Stimulated activated CD4-positive, alpha-beta T cell treated with anti-CD3 and anti-CD28 coated beads, TNF-alpha, amount 100 ng/mL, for 48 hours (primary cell): ENCODE data around the gene JAK1.
"Not testable (repeated sequence)": the region's sequence is repeated elsewhere in the genome, so short reads cannot be mapped to it uniquely, and the experiment has no call there.

Source experiments
- DNase-seq, 3 donors: peaks; one replicate each; pipeline ENCODE4 v3.0.0-alpha.2; 2020; ENCODE audit warnings: low read depth in 3 of 3

Gene JAK1

GRCh38 chr1:64922336-64922735, 44.0 kb downstream of the JAK1 start:
- no peak for DNase-seq

GRCh38 chr1:64921771-64922170, 44.6 kb downstream of the JAK1 start:
- DNase-seq: no peak

- DNase-seq: no peak
Measured at GRCh38 chr1:64920941-64921589, 45.3 kb downstream of the JAK1 start.

DNA sequence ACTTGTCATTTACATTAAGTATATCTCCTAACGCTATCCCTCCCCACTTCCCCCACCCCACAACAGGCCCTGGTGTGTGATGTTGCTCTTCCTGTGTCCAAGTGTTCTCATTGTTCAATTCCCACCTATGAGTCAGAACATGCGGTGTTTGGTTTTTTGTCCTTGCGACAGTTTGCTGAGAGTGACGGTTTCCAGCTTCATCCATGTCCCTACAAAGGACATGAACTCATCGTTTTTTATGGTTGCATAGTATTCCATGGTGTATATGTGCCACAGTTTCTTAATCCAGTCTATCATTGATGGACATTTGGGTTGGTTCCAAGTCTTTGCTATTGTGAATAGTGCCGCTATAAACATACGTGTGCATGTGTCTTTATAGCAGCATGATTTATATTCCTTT, 47.2 kb downstream of the JAK1 start:
- DNase-seq: not testable (repeated sequence)

DNA sequence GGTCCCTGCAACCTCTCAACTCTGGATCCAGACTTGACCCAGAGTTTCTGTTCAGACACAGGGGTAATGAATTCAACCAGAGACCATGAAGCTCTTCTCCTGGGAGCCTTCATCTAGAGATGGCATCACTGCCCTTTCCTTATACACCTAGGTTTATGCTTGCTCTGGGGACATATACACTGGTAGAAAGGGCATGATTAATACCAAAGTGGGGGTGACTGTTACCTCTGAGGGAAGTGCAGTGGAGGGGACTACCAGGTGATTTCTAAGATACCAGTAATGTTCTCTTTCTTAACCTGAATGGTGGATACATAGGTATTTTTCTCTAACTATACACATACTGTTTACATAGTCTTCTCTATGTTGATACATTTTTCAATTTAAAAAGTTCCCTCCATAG, 48.4 kb downstream of the JAK1 start:
- no peak for DNase-seq

DNA sequence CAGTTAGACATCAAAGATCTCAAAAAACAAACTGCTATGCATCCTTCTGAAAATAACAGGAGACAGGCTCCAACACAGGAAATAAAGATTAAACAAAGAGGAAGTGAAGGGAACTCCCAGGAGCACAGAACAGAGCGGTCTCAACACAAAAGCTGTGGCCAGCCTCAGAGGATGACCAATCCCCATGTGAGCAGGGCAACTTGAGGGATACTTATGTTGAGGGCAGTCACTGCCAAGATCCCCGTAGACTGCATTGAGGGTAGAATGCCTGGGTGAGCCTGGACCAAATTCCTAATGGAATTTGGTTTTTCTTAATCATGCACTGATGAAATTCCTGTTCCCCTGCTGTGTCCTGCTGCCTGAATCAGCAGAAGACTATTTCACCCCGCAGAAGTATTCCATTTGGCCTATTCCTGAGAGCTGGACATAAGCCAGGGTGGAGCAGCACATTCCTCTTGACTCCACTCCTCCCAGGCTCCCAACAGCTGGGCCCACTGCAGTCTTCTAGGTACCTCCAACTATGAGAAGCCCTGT, 49.0 kb downstream of the JAK1 start:
- DNase-seq: no peak

DNA sequence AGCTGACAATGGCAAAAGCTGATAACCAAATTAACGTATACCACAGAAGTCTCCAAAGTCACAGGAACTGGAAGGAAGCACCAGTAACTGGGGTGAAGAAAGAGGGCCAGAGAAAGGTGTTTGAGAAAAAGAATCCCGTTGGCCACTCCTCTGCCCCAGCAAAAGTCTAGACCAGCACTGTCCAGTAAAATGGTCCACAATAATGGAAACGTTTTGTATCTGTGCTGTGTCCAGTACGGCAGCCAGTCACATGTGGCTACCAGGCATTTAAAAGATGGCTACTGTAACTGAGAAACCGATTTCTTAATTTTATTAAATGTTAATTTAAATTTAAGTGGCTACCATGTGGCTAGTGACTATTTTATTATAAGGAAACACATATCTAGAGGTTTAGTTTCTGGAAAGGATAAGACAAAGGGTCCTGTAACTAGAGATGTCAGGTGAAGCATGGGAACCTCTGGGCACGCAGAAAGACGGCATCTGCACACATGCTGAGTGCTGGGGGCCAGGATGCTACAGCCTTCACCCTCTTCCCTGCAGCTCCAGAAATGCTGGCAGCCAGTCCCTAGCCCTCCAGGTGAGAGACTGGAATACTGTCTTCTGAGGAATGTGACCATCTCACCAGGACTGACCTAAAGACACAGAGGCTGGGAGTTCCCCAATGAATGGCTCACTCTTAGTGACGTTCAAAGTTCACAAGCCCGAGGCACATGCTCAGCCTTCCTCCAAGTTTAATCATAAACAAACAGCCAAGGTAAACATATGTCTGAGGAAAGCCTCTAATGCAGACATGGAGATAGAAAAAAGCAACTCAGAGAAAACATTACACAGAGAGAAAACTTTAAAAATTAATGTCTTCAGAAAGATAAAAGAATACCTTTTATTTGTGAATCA, 50.7 kb downstream of the JAK1 start:
- no peak for DNase-seq

GRCh38 chr1:64913361-64914015, 52.9 kb downstream of the JAK1 start:
- no peak for DNase-seq

DNA sequence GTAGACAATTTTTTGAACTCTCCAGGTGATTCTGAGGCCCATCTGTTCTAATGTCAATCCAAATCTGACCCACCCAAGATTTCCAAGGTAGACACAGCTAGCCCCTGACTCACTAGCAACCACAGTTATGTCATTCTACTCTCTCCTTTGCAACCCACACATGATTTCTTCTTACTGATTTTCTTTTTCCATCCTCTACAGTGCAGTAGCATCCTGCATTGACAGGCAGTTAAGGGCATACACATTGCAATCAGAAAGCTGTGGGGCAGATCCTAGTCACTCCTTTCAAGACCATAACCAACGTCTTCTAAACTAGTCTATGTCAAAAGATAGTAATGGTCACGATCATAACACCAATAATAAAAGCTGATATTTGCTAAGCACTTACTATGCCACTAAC, 54.2 kb downstream of the JAK1 start:
- DNase-seq: no peak

GRCh38 chr1:64911326-64911725, 55.0 kb downstream of the JAK1 start:
- no peak for DNase-seq

- no peak for DNase-seq
Measured at GRCh38 chr1:64909031-64909430, 57.3 kb downstream of the JAK1 start.

DNA sequence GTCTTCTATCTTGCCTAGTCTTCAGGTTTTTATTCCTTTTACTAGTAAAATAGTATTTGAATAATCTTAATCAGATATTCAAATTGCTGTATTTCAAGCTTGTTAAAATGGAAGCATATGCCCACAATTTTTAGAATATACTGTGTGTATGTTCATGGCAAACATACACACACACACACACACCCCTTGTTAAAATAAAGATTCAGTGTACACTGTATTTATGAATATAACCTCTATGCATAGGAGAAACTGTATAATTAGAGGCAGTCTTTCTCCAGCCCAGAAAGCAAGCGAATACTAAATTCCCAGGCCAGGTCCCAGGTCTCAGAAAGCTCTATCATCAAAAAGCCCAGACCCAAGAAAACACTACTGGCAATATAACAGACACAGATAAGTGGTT, 57.8 kb downstream of the JAK1 start:
- DNase-seq: no peak

- DNase-seq: no peak
Measured at GRCh38 chr1:64906447-64906846, 59.9 kb downstream of the JAK1 start.

DNA sequence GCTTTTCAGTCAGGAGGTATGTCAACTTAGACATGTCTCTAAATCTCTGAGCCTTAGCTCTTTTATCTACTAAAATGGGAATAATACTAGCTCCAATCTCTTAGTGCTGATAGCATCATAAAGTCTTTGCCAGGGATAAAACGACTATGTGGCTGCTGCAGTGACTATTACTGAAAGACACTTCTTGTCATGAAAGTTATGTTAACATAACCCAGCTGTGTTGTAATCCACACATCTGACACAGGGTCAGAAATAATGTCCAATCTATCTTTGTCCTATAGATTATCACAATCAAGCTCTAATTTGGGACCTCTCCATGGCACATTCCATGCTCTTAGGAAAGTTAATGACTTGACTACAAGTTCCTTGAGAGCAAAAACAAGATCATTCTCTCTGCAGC, 62.8 kb downstream of the JAK1 start:
- no peak for DNase-seq

GRCh38 chr1:64901663-64902062, 64.7 kb downstream of the JAK1 start:
- DNase-seq: no peak

DNA sequence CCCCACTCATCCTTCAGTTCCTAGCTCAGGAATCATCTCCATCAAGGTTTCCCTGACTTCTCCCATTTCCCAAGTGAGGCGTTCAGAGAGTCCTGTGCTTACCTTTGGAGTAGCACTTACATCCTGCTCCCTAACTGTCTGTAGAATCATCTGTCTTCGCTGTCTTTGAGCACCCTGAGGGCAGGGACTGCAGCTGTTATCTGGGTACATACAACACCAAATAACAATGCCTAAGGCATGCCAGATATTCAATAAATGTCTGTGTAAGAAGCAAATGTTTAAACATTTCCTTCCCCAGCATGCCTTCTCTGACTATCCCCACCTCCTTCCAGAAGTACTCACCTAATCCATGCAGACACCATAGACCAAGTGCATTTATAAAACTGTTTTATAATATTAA, 65.4 kb downstream of the JAK1 start:
- DNase-seq: no peak

DNA sequence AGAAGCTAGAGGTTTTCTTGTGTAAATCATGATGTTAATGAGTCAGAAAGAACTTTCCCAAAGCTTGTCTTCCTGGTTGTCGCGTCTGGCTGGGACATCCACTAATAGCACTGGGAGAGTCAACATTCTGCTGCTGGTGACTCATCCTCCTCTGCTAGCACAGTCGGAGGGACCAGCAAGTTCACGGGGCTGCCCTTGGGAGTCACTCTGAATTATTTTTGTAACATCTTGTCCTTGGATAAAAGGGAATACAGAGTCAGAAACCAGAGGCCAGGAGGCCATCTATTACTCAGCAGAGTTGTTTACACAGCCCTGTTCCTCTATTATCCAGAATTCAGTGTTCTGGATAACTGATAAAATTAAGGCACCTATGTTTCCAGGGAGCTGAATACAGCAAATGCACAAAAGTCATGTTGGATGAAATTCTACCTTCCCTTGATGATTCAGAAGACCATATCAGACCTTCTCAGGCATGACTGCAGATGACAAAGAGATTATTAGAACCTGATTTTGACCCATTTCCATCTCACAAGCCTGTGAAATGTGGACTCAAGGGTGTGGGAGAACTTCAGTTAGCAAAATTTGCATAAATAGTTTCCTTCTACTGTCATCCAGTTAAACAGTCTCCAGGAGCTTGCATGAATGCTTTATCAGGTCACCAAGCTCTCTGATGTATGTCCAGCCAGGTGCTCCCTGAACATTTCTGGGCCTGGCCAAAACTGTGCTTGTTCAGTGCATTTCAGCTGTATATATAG, 68.1 kb downstream of the JAK1 start:
- DNase-seq: no peak

- DNase-seq: no peak
Measured at GRCh38 chr1:64896551-64896950, 69.8 kb downstream of the JAK1 start.

DNA sequence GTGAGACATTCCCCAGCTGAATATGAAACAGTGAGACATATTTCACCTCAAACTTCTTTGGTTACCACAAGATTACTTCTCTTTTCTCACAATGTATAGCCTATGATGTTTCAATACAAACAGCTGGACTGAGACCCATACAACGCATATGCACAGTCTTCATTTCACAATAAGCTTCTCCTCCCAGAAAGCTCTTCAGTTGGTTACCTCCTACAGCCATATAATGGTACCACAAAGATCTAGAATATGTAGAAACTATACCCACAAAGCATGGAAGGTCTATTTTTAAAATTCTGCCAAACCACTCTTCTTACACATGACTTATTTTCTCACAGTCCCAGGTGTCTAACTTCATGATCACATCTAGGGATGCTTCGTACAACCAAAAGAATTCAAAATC, 70.8 kb downstream of the JAK1 start:
- DNase-seq: no peak

GRCh38 chr1:64894438-64895196, 71.7 kb downstream of the JAK1 start:
- DNase-seq: no peak

GRCh38 chr1:64893921-64894320, 72.4 kb downstream of the JAK1 start:
- DNase-seq: no peak
